ENCODE measurements around the gene HPD. TPM values are rescaled to one million over a fixed set of nuclear protein-coding genes. Genes with fewer than 3 reads are reported as not detected.

Gene HPD
- total RNA-seq, 2 experiments from 2014 or later, result not detected

DNA sequence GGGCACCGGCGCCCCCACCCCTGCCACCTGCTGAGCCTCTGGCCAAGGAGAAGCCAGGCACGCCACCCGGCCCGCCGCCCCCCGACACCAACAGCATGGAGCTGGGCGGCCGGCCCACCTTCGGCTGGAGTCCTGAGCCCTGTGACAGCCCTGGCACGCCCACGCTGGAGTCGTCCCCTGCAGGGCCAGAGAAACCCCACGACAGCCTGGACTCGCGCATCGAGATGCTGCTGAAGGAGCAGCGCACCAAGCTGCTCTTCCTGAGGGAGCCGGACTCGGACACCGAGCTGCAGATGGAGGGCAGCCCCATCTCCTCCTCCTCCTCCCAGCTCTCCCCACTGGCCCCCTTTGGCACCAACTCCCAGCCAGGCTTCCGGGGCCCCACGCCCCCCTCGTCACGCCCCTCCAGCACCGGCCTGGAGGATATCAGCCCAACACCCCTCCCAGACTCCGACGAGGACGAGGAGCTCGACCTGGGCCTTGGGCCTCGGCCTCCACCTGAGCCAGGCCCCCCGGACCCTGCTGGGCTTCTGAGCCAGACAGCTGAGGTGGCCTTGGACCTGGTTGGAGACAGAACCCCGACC lies 48.3 kb downstream of the HPD start:
- H3K4me2 ChIP-seq (ENCODE audit: low read length), result peak overlapping the region; percentile 92
- peaks cover 6% of the 10 kb centered on the region; the same call in 1 of the 2 replicates for H4K20me1 ChIP-seq (ENCODE audit: insufficient read depth, low read length)
- TF ChIP-seq EZH2phosphoT487 (IDR thresholded peaks at IDR 0.05; ENCODE audit: borderline replicate concordance, low read depth, low read length), result no peak
- TF ChIP-seq, protein P1, sequence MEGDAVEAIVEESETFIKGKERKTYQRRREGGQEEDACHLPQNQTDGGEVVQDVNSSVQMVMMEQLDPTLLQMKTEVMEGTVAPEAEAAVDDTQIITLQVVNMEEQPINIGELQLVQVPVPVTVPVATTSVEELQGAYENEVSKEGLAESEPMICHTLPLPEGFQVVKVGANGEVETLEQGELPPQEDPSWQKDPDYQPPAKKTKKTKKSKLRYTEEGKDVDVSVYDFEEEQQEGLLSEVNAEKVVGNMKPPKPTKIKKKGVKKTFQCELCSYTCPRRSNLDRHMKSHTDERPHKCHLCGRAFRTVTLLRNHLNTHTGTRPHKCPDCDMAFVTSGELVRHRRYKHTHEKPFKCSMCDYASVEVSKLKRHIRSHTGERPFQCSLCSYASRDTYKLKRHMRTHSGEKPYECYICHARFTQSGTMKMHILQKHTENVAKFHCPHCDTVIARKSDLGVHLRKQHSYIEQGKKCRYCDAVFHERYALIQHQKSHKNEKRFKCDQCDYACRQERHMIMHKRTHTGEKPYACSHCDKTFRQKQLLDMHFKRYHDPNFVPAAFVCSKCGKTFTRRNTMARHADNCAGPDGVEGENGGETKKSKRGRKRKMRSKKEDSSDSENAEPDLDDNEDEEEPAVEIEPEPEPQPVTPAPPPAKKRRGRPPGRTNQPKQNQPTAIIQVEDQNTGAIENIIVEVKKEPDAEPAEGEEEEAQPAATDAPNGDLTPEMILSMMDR (conservative IDR thresholded peaks at IDR 0.05; ENCODE audit: low read length), result no peak
- no peaks in the 10 kb centered on the region for H3K9me3 ChIP-seq (ENCODE audit: low read length)
- H3K27ac ChIP-seq (ENCODE audit: low read depth, low read length, poor library complexity, severe bottlenecking), result peak overlapping the region; percentile 62
- ChIA-PET POLR2A (interaction anchor here (1.1 to 2.8 kb wide), 3 partner anchors 8 to 28 kb away, joined by 4 to 19 read pairs (median 10); partner anchors contain the start of gene RHOF), CTCF (ENCODE audit: unreplicated experiment) (interaction anchor here (1.4 to 2.9 kb wide), 3 partner anchors 16 to 28 kb away, joined by 3 to 13 read pairs (median 4); partner anchors contain the start of gene RHOF)
- peaks cover 56% of the 10 kb centered on the region for H3K4me1 ChIP-seq (ENCODE audit: insufficient read depth, low read length, poor library complexity, severe bottlenecking)
- no peak overlapping the region for H3K4me3 ChIP-seq (ENCODE audit: low read depth, low read length, poor library complexity, severe bottlenecking)
- no peak for DNase-seq (ENCODE audit: low spot score)
- H3K9me2 ChIP-seq (ENCODE audit: insufficient read depth, low read length), result no peaks in the 10 kb centered on the region
- H2AFZ ChIP-seq (ENCODE audit: low read length), result no peak overlapping the region
- TSS peak; percentile 42 for BruUV-seq (replicated peaks)
- peaks cover 24% of the 10 kb centered on the region; the same call in 1 of the 2 replicates for H3K79me2 ChIP-seq (ENCODE audit: insufficient read depth, low read depth, low read length)
- intact Hi-C loops (cut with micrococcal nuclease; ENCODE audit: unreplicated experiment), result no loop called here
- H3K36me3 ChIP-seq (ENCODE audit: insufficient read depth, low read length), result peaks cover 53% of the 10 kb centered on the region

DNA sequence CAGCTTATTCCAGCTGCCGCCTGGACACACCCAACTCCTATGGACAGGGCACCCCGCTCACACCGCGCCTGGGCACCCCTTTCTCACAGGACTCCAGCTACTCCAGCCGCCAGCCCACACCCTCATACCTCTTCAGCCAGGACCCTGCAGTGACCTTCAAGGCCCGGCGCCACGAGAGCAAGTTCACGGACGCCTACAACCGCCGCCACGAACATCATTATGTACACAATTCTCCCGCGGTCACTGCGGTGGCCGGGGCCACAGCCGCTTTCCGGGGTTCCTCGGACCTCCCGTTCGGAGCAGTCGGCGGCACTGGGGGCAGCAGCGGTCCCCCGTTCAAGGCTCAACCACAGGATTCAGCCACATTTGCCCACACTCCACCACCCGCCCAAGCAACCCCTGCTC lies 48.9 kb downstream of the HPD start:
- H3K36me3 ChIP-seq (ENCODE audit: insufficient read depth, low read length), result peaks cover 47% of the 10 kb centered on the region
- TF ChIP-seq, protein P1 (conservative IDR thresholded peaks at IDR 0.05; ENCODE audit: low read length), result no peak
- TF ChIP-seq EZH2phosphoT487 (IDR thresholded peaks at IDR 0.05; ENCODE audit: borderline replicate concordance, low read depth, low read length), result no peak
- peaks cover 56% of the 10 kb centered on the region for H3K4me1 ChIP-seq (ENCODE audit: insufficient read depth, low read length, poor library complexity, severe bottlenecking)
- BruUV-seq (replicated peaks), result no TSS peak
- peaks cover 30% of the 10 kb centered on the region; the same call in 1 of the 2 replicates for H3K79me2 ChIP-seq (ENCODE audit: insufficient read depth, low read depth, low read length)
- no peak overlapping the region for H2AFZ ChIP-seq (ENCODE audit: low read length)
- H3K9me3 ChIP-seq (ENCODE audit: low read length), result no peaks in the 10 kb centered on the region
- no peak overlapping the region for H3K4me2 ChIP-seq (ENCODE audit: low read length)
- no peak overlapping the region for H3K27ac ChIP-seq (ENCODE audit: low read depth, low read length, poor library complexity, severe bottlenecking)
- intact Hi-C loops (cut with micrococcal nuclease; ENCODE audit: unreplicated experiment), result no loop called here
- DNase-seq (ENCODE audit: low spot score), result no peak
- ChIA-PET CTCF (ENCODE audit: unreplicated experiment) (interaction anchor here (1.7 to 2.9 kb wide), 2 partner anchors 16 to 28 kb away, joined by 4 to 13 read pairs; partner anchors contain the start of gene RHOF), POLR2A (no interaction called here)
- no peak overlapping the region for H3K4me3 ChIP-seq (ENCODE audit: low read depth, low read length, poor library complexity, severe bottlenecking)
- no peaks in the 10 kb centered on the region for H3K9me2 ChIP-seq (ENCODE audit: insufficient read depth, low read length)
- peaks cover 6% of the 10 kb centered on the region; the same call in 1 of the 2 replicates for H4K20me1 ChIP-seq (ENCODE audit: insufficient read depth, low read length)

DNA sequence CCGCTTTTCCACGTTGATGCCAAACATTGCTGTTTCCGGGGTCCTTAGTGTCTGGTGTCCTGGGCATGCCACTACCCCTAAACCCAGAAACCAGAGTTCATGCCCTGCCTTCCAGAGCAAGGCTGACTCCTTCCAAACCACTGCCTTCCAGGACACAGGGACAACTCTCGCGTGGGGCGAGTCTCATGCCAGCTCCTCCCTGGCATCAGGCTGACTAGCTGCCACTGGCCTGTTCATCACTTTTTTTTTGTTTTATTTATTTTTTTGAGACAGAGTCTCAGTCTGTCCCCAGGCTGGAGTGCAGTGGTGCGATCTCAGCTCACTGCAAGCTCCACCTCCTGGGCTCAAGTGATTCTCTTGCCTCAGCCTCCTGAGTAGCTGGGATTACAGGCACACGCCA lies 50.0 kb downstream of the HPD start:
- Histone ChIP-seq H2AFZ (ENCODE audit: low read length) (no peak overlapping the region), H4K20me1 (ENCODE audit: insufficient read depth, low read length) (peaks cover 6% of the 10 kb centered on the region; the same call in 1 of the 2 replicates), H3K27ac (ENCODE audit: low read depth, low read length, poor library complexity, severe bottlenecking) (no peak overlapping the region), H3K36me3 (ENCODE audit: insufficient read depth, low read length) (peaks cover 39% of the 10 kb centered on the region), H3K9me2 (ENCODE audit: insufficient read depth, low read length) (no peaks in the 10 kb centered on the region), H3K4me3 (ENCODE audit: low read depth, low read length, poor library complexity, severe bottlenecking) (no peak overlapping the region), H3K4me2 (ENCODE audit: low read length) (no peak overlapping the region), H3K4me1 (ENCODE audit: insufficient read depth, low read length, poor library complexity, severe bottlenecking) (peaks cover 56% of the 10 kb centered on the region), H3K9me3 (ENCODE audit: low read length) (no peaks in the 10 kb centered on the region), H3K79me2 (ENCODE audit: insufficient read depth, low read depth, low read length) (peaks cover 27% of the 10 kb centered on the region; the same call in 1 of the 2 replicates)
- ChIA-PET POLR2A (no interaction called here), CTCF (ENCODE audit: unreplicated experiment) (interaction anchor here (1.7 kb wide), 1 partner anchor 29 kb away, joined by 4 read pairs; no protein-coding TSS in a partner anchor)
- DNase-seq (ENCODE audit: low spot score), result no peak
- no TSS peak for BruUV-seq (replicated peaks)
- TF ChIP-seq EZH2phosphoT487 (IDR thresholded peaks at IDR 0.05; ENCODE audit: borderline replicate concordance, low read depth, low read length), result no peak
- TF ChIP-seq, protein P1 (conservative IDR thresholded peaks at IDR 0.05; ENCODE audit: low read length), result no peak
- intact Hi-C loops (cut with micrococcal nuclease; ENCODE audit: unreplicated experiment), result no loop called here
